BJ (cell line): ENCODE data around the gene KLHL29. TPM values are rescaled to one million over a fixed set of nuclear protein-coding genes. Genes with fewer than 3 reads are reported as not detected.

Experiments used
- CTCF ChIA-PET: fragments of 350-600 bp; formaldehyde crosslinking; extraction: SDS; loops from one replicate; lab custom pipeline; 2021; ENCODE audit warnings: antibody characterized with exemption, inconsistent platforms; lab: Yijun Ruan, JAX
- POLR2A ChIA-PET: fragments of 300-600 bp; sonication (Branson Sonifier 250); formaldehyde crosslinking; extraction: SDS; loops from one replicate; lab custom pipeline; 2021; ENCODE audit warnings: antibody characterized with exemption; lab: Charles Lee
- DNase-seq: peaks from one replicate; pipeline ENCODE4 v3.0.0-alpha.2; 2011; ENCODE audit warnings: low read depth
- H3K27me3 ChIP-seq: 2 replicates; pipeline ENCODE4 v1.6.0; 2011; ENCODE audit warnings: low read length; ENCODE audit not compliant: control insufficient read depth, insufficient read depth
- H3K36me3 ChIP-seq: 2 replicates; pipeline ENCODE4 v1.5.1; 2011; ENCODE audit warnings: low read length; ENCODE audit not compliant: control insufficient read depth, insufficient read depth
- H3K4me3 ChIP-seq: 2 replicates; pipeline ENCODE4 v1.5.1; 2011; ENCODE audit warnings: low read depth, mild to moderate bottlenecking, control low read depth, low read length
- CTCF ChIP-seq: IDR thresholded peaks from 2 replicates; pipeline ENCODE4 v1.5.1; 2011; ENCODE audit warnings: low read depth, mild to moderate bottlenecking, control low read depth, inconsistent platforms, low read length, moderate library complexity; ENCODE audit not compliant: insufficient read depth
- polyA plus RNA-seq: library from polyadenylated mRNA; depleted of rRNA; stranded (reverse); fragments of >200 nt; gene quantifications from 2 replicates; pipeline ENCODE4 v1.2.3, GENCODE V29; 2011

Gene KLHL29
- polyA plus RNA-seq, 1 experiment, result 10.0 TPM

GRCh38 chr2:23452853-23453420, 68.0 kb downstream of the KLHL29 start:
- no peak overlapping the region for H3K4me3 ChIP-seq
- CTCF ChIA-PET, result interaction anchor here (1.4 kb wide), 1 partner anchor 9 kb away, joined by 3 read pairs; no protein-coding TSS in a partner anchor
- H3K27me3 ChIP-seq, result no peaks in the 10 kb centered on the region
- no peak for TF ChIP-seq CTCF
- DNase-seq, result no peak
- POLR2A ChIA-PET, result no interaction called here
- H3K36me3 ChIP-seq, result no peaks in the 10 kb centered on the region

- TF ChIP-seq CTCF, result no peak
- Histone ChIP-seq H3K36me3 (no peaks in the 10 kb centered on the region), H3K27me3 (no peaks in the 10 kb centered on the region), H3K4me3 (no peak overlapping the region)
- ChIA-PET CTCF (interaction anchor here (1.4 kb wide), 1 partner anchor 9 kb away, joined by 3 read pairs; no protein-coding TSS in a partner anchor), POLR2A (no interaction called here)
- no peak for DNase-seq
These were observed 68.5 kb downstream of the KLHL29 start for GRCh38 chr2:23453432-23453831.

- Histone ChIP-seq H3K36me3 (no peaks in the 10 kb centered on the region), H3K27me3 (no peaks in the 10 kb centered on the region), H3K4me3 (no peak overlapping the region)
- no peak for TF ChIP-seq CTCF
- ChIA-PET CTCF (interaction anchor here (1.4 kb wide), 1 partner anchor 8 kb away, joined by 3 read pairs; no protein-coding TSS in a partner anchor), POLR2A (no interaction called here)
- no peak for DNase-seq
These were observed 69.0 kb downstream of the KLHL29 start for GRCh38 chr2:23453836-23454460.

GRCh38 chr2:23454501-23455120, 69.6 kb downstream of the KLHL29 start:
- H3K27me3 ChIP-seq, result no peaks in the 10 kb centered on the region
- ChIA-PET CTCF (no interaction called here), POLR2A (no interaction called here)
- H3K4me3 ChIP-seq, result no peak overlapping the region
- no peak for TF ChIP-seq CTCF
- DNase-seq, result no peak
- H3K36me3 ChIP-seq, result no peaks in the 10 kb centered on the region

- DNase-seq, result no peak
- no peak for TF ChIP-seq CTCF
- Histone ChIP-seq H3K27me3 (no peaks in the 10 kb centered on the region), H3K4me3 (no peak overlapping the region), H3K36me3 (no peaks in the 10 kb centered on the region)
- CTCF ChIA-PET, result no interaction called here
- POLR2A ChIA-PET, result no interaction called here
These were observed 71.4 kb downstream of the KLHL29 start for GRCh38 chr2:23456396-23456795.
